ENCODE data around the gene SYDE1.
"Not testable (repeated sequence)": the region's sequence is repeated elsewhere in the genome, so short reads cannot be mapped to it uniquely, and the experiment has no call there.

Gene SYDE1

GRCh38 chr19:15097980-15098379, 9.2 kb upstream of the SYDE1 start:
- not testable (repeated sequence) for H3K36me3 ChIP-seq (ENCODE audit: insufficient read depth, low read length); H3K27me3 ChIP-seq (ENCODE audit: insufficient read depth, low read length); H3K4me3 ChIP-seq (ENCODE audit: low read length); H2AFZ ChIP-seq (ENCODE audit: low read depth, low read length); H3K4me1 ChIP-seq (ENCODE audit: insufficient read depth, low read length); H3K9me3 ChIP-seq (ENCODE audit: low read length)

- peaks cover 4% of the 10 kb centered on the region for H3K27me3 ChIP-seq (ENCODE audit: insufficient read depth, low read length)
- peaks cover 3% of the 10 kb centered on the region for H3K9me3 ChIP-seq (ENCODE audit: low read length)
- no peak overlapping the region for H2AFZ ChIP-seq (ENCODE audit: low read depth, low read length)
- no peaks in the 10 kb centered on the region for H3K4me1 ChIP-seq (ENCODE audit: insufficient read depth, low read length)
- no peak overlapping the region for H3K4me3 ChIP-seq (ENCODE audit: low read length)
- no peaks in the 10 kb centered on the region for H3K36me3 ChIP-seq (ENCODE audit: insufficient read depth, low read length)
These were observed 8.7 kb upstream of the SYDE1 start for GRCh38 chr19:15098460-15098859.

- Histone ChIP-seq H3K36me3 (ENCODE audit: insufficient read depth, low read length) (no peaks in the 10 kb centered on the region), H3K9me3 (ENCODE audit: low read length) (peaks cover 3% of the 10 kb centered on the region), H2AFZ (ENCODE audit: low read depth, low read length) (no peak overlapping the region), H3K4me1 (ENCODE audit: insufficient read depth, low read length) (no peaks in the 10 kb centered on the region), H3K4me3 (ENCODE audit: low read length) (no peak overlapping the region), H3K27me3 (ENCODE audit: insufficient read depth, low read length) (peaks cover 4% of the 10 kb centered on the region)
These were observed 8.1 kb upstream of the SYDE1 start for GRCh38 chr19:15099017-15099582.

GRCh38 chr19:15101479-15102082, 5.6 kb upstream of the SYDE1 start:
- Histone ChIP-seq H3K9me3 (ENCODE audit: low read length) (peaks cover 11% of the 10 kb centered on the region), H3K4me3 (ENCODE audit: low read length) (no peak overlapping the region), H3K27me3 (ENCODE audit: insufficient read depth, low read length) (no peaks in the 10 kb centered on the region), H2AFZ (ENCODE audit: low read depth, low read length) (no peak overlapping the region), H3K4me1 (ENCODE audit: insufficient read depth, low read length) (no peaks in the 10 kb centered on the region), H3K36me3 (ENCODE audit: insufficient read depth, low read length) (no peaks in the 10 kb centered on the region)

- H3K4me3 ChIP-seq (ENCODE audit: low read length): no peak overlapping the region
- peaks cover 8% of the 10 kb centered on the region for H3K9me3 ChIP-seq (ENCODE audit: low read length)
- peaks cover 8% of the 10 kb centered on the region for H3K4me1 ChIP-seq (ENCODE audit: insufficient read depth, low read length)
- no peaks in the 10 kb centered on the region for H3K36me3 ChIP-seq (ENCODE audit: insufficient read depth, low read length)
- H2AFZ ChIP-seq (ENCODE audit: low read depth, low read length): no peak overlapping the region
- no peaks in the 10 kb centered on the region for H3K27me3 ChIP-seq (ENCODE audit: insufficient read depth, low read length)
These were observed 3.2 kb upstream of the SYDE1 start for GRCh38 chr19:15104003-15104402.

GRCh38 chr19:15104411-15104810, 2.8 kb upstream of the SYDE1 start:
- Histone ChIP-seq H2AFZ (ENCODE audit: low read depth, low read length) (no peak overlapping the region), H3K4me1 (ENCODE audit: insufficient read depth, low read length) (peaks cover 8% of the 10 kb centered on the region), H3K9me3 (ENCODE audit: low read length) (peaks cover 8% of the 10 kb centered on the region), H3K4me3 (ENCODE audit: low read length) (no peak overlapping the region), H3K27me3 (ENCODE audit: insufficient read depth, low read length) (no peaks in the 10 kb centered on the region), H3K36me3 (ENCODE audit: insufficient read depth, low read length) (peaks cover 3% of the 10 kb centered on the region)

- peaks cover 5% of the 10 kb centered on the region for H3K36me3 ChIP-seq (ENCODE audit: insufficient read depth, low read length)
- H3K4me3 ChIP-seq (ENCODE audit: low read length): no peak overlapping the region
- peaks cover 8% of the 10 kb centered on the region for H3K9me3 ChIP-seq (ENCODE audit: low read length)
- no peaks in the 10 kb centered on the region for H3K27me3 ChIP-seq (ENCODE audit: insufficient read depth, low read length)
- no peak overlapping the region for H2AFZ ChIP-seq (ENCODE audit: low read depth, low read length)
- peaks cover 8% of the 10 kb centered on the region for H3K4me1 ChIP-seq (ENCODE audit: insufficient read depth, low read length)
These were observed 2.2 kb upstream of the SYDE1 start for GRCh38 chr19:15105044-15105443.

GRCh38 chr19:15108145-15108844, 1.1 kb downstream of the SYDE1 start:
- H3K27me3 ChIP-seq (ENCODE audit: insufficient read depth, low read length): no peaks in the 10 kb centered on the region
- peak overlapping the region; percentile 94 for H3K4me3 ChIP-seq (ENCODE audit: low read length)
- H3K4me1 ChIP-seq (ENCODE audit: insufficient read depth, low read length): peaks cover 8% of the 10 kb centered on the region
- H3K9me3 ChIP-seq (ENCODE audit: low read length): peaks cover 8% of the 10 kb centered on the region
- H3K36me3 ChIP-seq (ENCODE audit: insufficient read depth, low read length): peaks cover 29% of the 10 kb centered on the region
- no peak overlapping the region for H2AFZ ChIP-seq (ENCODE audit: low read depth, low read length)

- peak overlapping the region; percentile 94 for H3K4me3 ChIP-seq (ENCODE audit: low read length)
- H3K36me3 ChIP-seq (ENCODE audit: insufficient read depth, low read length): peaks cover 37% of the 10 kb centered on the region
- peaks cover 7% of the 10 kb centered on the region for H3K9me3 ChIP-seq (ENCODE audit: low read length)
These were observed 1.9 kb downstream of the SYDE1 start for GRCh38 chr19:15108845-15109767.

GRCh38 chr19:15109768-15110417, 2.7 kb downstream of the SYDE1 start:
- Histone ChIP-seq H3K36me3 (ENCODE audit: insufficient read depth, low read length) (peaks cover 43% of the 10 kb centered on the region), H3K4me1 (ENCODE audit: insufficient read depth, low read length) (peaks cover 8% of the 10 kb centered on the region), H3K4me3 (ENCODE audit: low read length) (no peak overlapping the region), H2AFZ (ENCODE audit: low read depth, low read length) (no peak overlapping the region), H3K27me3 (ENCODE audit: insufficient read depth, low read length) (no peaks in the 10 kb centered on the region), H3K9me3 (ENCODE audit: low read length) (no peaks in the 10 kb centered on the region)

More at GRCh38 chr19:15108845-15109767, 1.9 kb downstream of the SYDE1 start:
- Histone ChIP-seq H3K27me3 (ENCODE audit: insufficient read depth, low read length) (no peaks in the 10 kb centered on the region), H2AFZ (ENCODE audit: low read depth, low read length) (no peak overlapping the region), H3K4me1 (ENCODE audit: insufficient read depth, low read length) (peaks cover 8% of the 10 kb centered on the region)

GRCh38 chr19:15110418-15110815, 3.2 kb downstream of the SYDE1 start:
- peaks cover 48% of the 10 kb centered on the region for H3K36me3 ChIP-seq (ENCODE audit: insufficient read depth, low read length)

GRCh38 chr19:15111758-15112157, 4.6 kb downstream of the SYDE1 start:
- Histone ChIP-seq H3K4me1 (ENCODE audit: insufficient read depth, low read length) (peaks cover 8% of the 10 kb centered on the region), H3K27me3 (ENCODE audit: insufficient read depth, low read length) (no peaks in the 10 kb centered on the region), H3K36me3 (ENCODE audit: insufficient read depth, low read length) (peaks cover 61% of the 10 kb centered on the region), H3K9me3 (ENCODE audit: low read length) (no peaks in the 10 kb centered on the region), H2AFZ (ENCODE audit: low read depth, low read length) (no peak overlapping the region), H3K4me3 (ENCODE audit: low read length) (no peak overlapping the region)

More at GRCh38 chr19:15110418-15110815, 3.2 kb downstream of the SYDE1 start:
- Histone ChIP-seq H3K27me3 (ENCODE audit: insufficient read depth, low read length) (no peaks in the 10 kb centered on the region), H3K4me1 (ENCODE audit: insufficient read depth, low read length) (peaks cover 8% of the 10 kb centered on the region), H2AFZ (ENCODE audit: low read depth, low read length) (no peak overlapping the region), H3K4me3 (ENCODE audit: low read length) (no peak overlapping the region), H3K9me3 (ENCODE audit: low read length) (no peaks in the 10 kb centered on the region)
